ENCODE results near the gene C9orf50.

The C9orf50 gene

DNA sequence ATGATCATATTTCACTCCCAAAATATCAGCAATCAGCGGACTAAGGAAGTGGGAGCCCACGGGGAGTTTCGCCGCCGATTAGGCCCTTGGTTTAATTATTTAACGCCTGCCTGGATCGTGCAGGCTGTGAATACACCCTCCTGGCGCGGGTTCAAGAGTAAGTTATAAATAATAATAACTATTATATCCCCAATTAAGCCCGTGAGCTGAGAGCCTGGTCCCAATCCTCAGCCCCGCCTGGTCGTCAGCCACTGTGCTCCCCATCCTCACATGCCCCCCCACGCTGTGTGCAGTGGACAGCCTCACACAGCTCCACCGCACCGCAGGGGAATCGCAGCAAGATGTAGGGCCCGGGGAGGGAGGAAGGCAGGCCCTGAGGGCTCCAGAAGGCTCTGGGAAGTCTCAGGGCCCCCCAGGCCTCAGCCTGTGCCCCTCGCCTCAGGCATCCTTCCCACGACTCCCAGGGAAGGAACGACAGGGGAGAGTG, 33.7 kb upstream of the C9orf50 start:
- no peak for DNase-seq
- no peaks in the 10 kb centered on the region for H3K9me3 Mint-ChIP-seq
- no peaks in the 10 kb centered on the region for H3K36me3 Mint-ChIP-seq (ENCODE audit: low read depth)
- H3K4me1 Mint-ChIP-seq, result no peaks in the 10 kb centered on the region
- H3K27ac Mint-ChIP-seq, result no peak overlapping the region
- H3K27me3 Mint-ChIP-seq, result peaks cover 2% of the 10 kb centered on the region
- no peak overlapping the region for H3K4me3 Mint-ChIP-seq
- no peak for ATAC-seq

DNA sequence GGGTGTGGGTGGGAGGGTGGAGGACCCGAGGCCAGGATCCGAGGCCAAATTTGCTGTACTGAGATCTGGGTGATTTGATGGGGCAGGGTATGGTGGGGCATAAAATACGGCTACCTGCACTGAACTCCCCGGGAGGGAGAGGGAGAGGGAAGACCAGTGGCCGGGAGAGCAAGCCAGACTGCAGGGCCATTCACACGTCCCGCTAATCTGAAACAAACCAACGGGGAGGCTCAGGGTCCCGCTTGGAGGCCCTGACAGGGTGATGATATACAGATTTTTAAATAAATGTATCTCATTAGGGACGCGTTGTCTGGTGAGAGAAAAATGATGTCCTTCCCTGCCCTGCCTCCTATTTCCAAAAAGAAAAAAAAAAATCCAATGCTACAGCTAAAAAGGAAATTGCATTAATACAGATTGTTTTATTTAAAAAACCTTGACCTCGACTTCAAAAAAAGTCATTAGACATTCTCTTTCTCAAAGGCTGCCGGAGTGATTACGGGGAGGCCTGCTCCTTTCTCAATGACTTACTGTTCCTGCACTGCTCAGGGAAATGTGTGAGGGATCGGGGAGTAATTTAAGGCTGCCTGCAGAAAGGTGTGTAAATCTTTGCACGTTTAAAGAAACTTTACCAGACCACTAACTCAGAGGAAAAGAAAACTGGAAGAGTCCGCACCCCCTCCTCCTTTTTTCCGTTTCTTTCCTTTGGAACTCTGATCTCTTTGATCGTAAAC, 33.1 kb upstream of the C9orf50 start:
- H3K36me3 Mint-ChIP-seq (ENCODE audit: low read depth), result no peaks in the 10 kb centered on the region
- H3K9me3 Mint-ChIP-seq, result no peaks in the 10 kb centered on the region
- H3K4me1 Mint-ChIP-seq, result no peaks in the 10 kb centered on the region
- H3K27me3 Mint-ChIP-seq, result peaks cover 2% of the 10 kb centered on the region
- no peak overlapping the region for H3K27ac Mint-ChIP-seq
- H3K4me3 Mint-ChIP-seq, result no peak overlapping the region
- DNase-seq, result no peak
- no peak for ATAC-seq

DNA sequence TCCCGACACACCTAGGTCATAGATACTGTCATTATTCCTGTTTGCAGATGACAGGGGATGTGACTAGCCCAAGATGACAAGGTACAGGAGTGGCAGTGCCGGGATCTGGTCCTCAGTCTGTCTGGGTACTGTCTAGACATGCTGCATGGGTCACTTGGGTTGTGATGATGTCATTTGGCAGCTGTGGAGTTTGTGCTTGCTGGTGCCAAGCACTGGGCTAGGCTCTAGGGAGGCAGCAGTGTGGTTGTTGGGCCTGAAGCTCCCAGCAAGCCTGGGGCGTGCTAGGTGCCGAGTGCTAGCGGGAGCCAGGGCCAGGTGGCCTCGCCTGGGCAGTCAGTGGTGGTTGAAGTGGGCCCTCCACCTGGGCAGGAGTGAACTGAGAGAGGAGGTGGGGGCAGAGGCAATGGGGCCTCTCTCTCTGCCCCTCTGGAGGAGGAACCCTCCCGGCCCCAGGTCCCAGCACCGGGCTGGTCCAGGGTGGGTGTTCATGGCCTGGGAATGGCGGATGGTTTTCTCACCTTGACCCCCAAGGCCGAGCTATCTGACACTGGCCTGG, 29.9 kb upstream of the C9orf50 start:
- H3K9me3 Mint-ChIP-seq, result no peaks in the 10 kb centered on the region
- DNase-seq (no peak), ATAC-seq (no peak)
- H3K4me3 Mint-ChIP-seq, result no peak overlapping the region
- H3K27me3 Mint-ChIP-seq, result peaks cover 2% of the 10 kb centered on the region
- no peaks in the 10 kb centered on the region for H3K36me3 Mint-ChIP-seq (ENCODE audit: low read depth)
- no peaks in the 10 kb centered on the region for H3K4me1 Mint-ChIP-seq
- H3K27ac Mint-ChIP-seq, result no peak overlapping the region

DNA sequence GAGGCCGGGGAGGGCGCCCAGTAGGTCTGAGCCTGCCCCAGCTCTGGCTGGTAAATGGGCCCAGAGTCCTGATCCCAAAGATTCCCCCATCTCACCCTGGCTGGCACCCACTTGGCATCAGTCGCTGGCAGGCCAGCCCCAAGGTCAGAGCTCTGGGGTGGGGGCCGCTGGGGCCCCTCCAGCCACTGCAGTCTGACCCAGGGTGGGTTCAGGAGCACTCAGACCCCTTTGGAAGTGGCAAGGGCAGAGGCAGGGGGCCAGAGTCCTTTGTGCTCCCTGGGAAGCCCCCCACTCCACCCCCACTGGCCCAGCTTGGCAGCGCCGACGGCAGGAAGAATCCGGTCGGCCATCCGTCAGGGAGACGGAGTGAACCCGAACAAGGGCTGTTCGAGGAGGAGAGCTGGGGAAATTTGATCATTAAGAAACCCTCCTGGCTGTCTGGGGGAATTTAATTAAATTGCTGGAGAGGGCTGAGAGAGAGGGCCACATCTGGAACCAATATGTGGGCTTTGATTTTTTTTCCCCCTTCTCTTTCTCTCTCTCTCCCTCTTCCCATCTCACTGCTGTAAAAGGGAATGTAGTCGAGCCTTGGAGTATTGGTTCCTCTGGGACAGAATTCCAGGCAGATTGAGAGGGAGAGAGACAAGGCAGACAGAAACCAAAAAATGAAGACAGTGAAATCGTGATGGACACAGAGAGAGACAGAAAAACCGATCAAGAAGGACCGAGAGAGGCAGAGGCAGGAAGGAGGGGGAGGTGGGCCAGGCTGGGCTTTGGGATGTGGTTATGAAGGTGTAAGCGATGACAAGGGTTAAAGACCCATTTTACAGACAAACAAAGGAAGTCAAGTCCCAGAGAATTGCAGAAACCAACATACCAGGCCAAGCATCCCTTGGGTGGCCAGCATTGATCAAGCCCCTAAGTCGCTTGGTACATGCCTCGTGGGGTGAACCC, 29.1 kb upstream of the C9orf50 start:
- DNase-seq, result no peak
- no peaks in the 10 kb centered on the region for H3K36me3 Mint-ChIP-seq (ENCODE audit: low read depth)
- no peak for ATAC-seq
- no peaks in the 10 kb centered on the region for H3K9me3 Mint-ChIP-seq
- H3K27me3 Mint-ChIP-seq, result peaks cover 2% of the 10 kb centered on the region
- no peak overlapping the region for H3K4me3 Mint-ChIP-seq
- H3K4me1 Mint-ChIP-seq, result no peaks in the 10 kb centered on the region
- no peak overlapping the region for H3K27ac Mint-ChIP-seq

DNA sequence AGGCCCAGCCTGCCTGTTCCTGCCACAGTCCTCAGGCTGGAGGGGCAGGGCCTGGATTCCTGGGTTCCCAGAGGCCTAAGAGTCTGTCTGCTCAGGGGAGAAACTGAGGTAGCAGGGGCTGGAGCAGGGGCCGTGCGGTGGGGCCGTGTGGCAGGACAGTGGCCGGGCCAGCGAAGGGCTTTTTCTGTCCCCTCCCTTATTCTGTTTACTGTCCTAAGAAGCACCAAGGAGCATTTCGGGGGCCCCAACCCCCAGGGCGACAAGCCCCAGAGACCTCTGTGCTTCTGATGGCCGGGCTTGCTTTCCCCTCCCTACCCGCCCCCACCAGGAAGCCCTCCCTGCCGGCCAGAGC, 27.8 kb upstream of the C9orf50 start:
- no peak for ATAC-seq
- H3K4me1 Mint-ChIP-seq, result no peaks in the 10 kb centered on the region
- H3K4me3 Mint-ChIP-seq, result no peak overlapping the region
- peaks cover 2% of the 10 kb centered on the region for H3K27me3 Mint-ChIP-seq
- no peak for DNase-seq
- no peaks in the 10 kb centered on the region for H3K36me3 Mint-ChIP-seq (ENCODE audit: low read depth)
- no peak overlapping the region for H3K27ac Mint-ChIP-seq
- H3K9me3 Mint-ChIP-seq, result no peaks in the 10 kb centered on the region

DNA sequence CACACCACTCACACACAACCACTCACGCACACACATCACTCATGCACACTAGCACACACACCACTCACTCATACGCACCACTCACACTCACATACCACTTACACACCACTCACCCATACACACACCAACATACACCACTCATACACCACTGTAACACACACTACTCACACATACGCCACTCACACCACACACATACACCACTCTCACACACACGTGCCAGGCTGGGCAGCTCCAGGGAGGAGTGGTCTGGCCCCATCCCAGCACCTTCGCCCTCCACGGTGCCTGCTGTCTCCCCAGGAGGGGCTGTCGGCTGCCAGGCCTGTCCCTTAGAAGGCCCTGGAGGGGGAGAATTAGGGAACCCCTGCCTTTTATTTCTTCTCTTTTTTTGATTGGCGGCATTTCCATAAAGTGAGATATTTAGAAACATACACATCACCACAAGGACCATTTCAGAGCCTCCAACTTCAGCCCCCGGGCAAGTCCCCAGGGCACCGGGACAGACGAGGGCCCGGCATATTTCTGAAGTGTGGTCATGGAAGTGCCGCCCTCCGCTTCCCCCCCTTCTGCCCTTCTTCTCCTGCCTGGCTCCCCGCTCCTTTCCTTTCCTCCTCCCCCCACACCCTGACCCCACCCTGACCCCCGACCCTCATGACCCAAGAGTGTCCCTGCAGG, 27.3 kb upstream of the C9orf50 start:
- ATAC-seq (no peak), DNase-seq (no peak)
- Mint-ChIP-seq H3K4me1 (no peaks in the 10 kb centered on the region), H3K4me3 (no peak overlapping the region), H3K36me3 (ENCODE audit: low read depth) (no peaks in the 10 kb centered on the region), H3K27ac (no peak overlapping the region), H3K9me3 (no peaks in the 10 kb centered on the region), H3K27me3 (no peaks in the 10 kb centered on the region)

DNA sequence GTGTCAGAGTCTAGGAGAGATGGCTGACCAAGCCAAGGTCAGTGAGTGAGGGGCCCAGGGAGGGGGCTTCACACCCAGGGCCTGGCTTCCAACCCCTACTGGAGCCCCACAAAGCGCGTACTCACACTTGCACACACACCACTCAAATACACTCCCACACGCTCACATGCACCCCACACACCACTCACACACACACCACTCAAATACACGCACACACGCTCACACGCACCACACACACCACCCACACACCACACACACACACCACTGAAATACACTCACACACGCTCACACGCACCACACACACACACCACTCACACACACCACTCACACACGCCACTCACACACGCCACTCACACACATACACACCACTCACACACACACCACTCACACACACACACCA, 26.7 kb upstream of the C9orf50 start:
- Mint-ChIP-seq H3K27me3 (no peaks in the 10 kb centered on the region), H3K27ac (no peak overlapping the region)

DNA sequence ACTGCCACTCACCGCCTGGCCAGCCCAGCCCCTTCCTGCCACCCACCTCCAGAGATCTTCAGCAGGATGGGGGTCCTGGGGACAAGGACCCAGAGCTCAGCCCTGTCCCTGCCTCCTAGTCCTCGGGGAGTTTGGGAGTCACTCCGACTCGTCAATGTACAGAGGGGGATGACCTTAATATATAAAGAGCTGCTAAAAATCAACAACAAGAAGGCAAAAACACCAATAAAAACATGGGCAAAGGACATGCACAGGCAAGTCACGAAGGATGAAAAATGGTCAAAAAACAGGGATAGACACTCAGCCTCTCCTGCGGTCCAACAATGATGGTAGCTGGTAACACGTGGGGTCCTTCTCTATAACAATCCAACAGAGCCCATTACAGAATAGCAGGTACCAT, 25.8 kb upstream of the C9orf50 start:
- DNase-seq, result no peak

More for the DNA sequence above, 26.7 kb upstream of the C9orf50 start:
- ATAC-seq, result no peak
- H3K36me3 Mint-ChIP-seq (ENCODE audit: low read depth), result no peaks in the 10 kb centered on the region
- no peak for DNase-seq
- no peak overlapping the region for H3K4me3 Mint-ChIP-seq
- no peaks in the 10 kb centered on the region for H3K4me1 Mint-ChIP-seq
- no peaks in the 10 kb centered on the region for H3K9me3 Mint-ChIP-seq

DNA sequence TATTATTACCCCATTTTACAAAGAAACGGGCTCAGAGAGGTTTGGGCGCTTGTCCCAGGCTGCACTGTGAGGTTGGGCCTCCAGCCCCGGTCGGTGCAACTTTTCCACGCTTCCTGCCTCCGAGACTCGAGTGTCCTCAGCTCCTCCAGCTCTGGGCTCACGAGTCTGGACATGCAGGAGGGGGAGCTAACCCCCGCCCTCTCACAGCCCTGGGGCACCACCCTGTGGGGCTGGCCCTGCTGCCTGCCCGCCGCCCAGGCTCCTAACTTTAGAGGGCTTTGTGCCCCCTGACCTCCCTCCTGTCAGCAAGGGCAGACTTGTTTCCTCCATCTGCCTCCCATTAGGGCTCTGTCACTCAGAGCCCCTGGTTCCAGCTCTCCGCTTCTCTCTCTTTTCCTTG, 25.4 kb upstream of the C9orf50 start:
- ATAC-seq, result no peak
- no peak overlapping the region for H3K27ac Mint-ChIP-seq

More for the DNA sequence above, 25.8 kb upstream of the C9orf50 start:
- no peaks in the 10 kb centered on the region for H3K9me3 Mint-ChIP-seq
- no peaks in the 10 kb centered on the region for H3K27me3 Mint-ChIP-seq
- H3K27ac Mint-ChIP-seq, result no peak overlapping the region
- no peak for ATAC-seq
- H3K4me3 Mint-ChIP-seq, result no peak overlapping the region
- peaks cover 3% of the 10 kb centered on the region for H3K4me1 Mint-ChIP-seq
- H3K36me3 Mint-ChIP-seq (ENCODE audit: low read depth), result no peaks in the 10 kb centered on the region

DNA sequence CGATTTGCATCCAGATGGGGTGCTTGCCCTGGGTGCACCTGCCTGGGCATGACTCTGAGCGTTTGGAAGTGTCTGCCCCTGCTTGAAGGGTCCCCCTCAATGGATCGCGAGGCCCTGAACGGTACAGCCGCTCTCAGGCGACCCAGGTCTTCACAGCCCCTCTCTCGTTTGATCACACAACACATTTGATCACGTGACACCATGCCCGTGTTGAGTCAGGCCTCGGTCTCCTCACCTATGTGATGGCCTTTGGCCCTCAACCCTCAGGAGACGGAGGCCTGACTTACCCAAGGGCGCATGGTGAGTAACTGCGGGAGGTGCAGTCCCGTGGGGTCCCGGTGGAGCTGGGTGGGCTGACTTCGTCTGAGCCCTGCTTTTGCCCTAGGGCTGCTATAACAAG, 24.0 kb upstream of the C9orf50 start:
- Mint-ChIP-seq H3K36me3 (ENCODE audit: low read depth) (no peaks in the 10 kb centered on the region), H3K9me3 (no peaks in the 10 kb centered on the region), H3K4me3 (no peak overlapping the region), H3K27ac (no peak overlapping the region), H3K27me3 (no peaks in the 10 kb centered on the region), H3K4me1 (peaks cover 16% of the 10 kb centered on the region)
- DNase-seq (no peak), ATAC-seq (no peak)

More for the DNA sequence above, 25.4 kb upstream of the C9orf50 start:
- H3K36me3 Mint-ChIP-seq (ENCODE audit: low read depth), result no peaks in the 10 kb centered on the region
- no peaks in the 10 kb centered on the region for H3K9me3 Mint-ChIP-seq
- no peaks in the 10 kb centered on the region for H3K27me3 Mint-ChIP-seq
- no peak overlapping the region for H3K4me3 Mint-ChIP-seq
- no peak for DNase-seq
- H3K4me1 Mint-ChIP-seq, result peaks cover 4% of the 10 kb centered on the region

DNA sequence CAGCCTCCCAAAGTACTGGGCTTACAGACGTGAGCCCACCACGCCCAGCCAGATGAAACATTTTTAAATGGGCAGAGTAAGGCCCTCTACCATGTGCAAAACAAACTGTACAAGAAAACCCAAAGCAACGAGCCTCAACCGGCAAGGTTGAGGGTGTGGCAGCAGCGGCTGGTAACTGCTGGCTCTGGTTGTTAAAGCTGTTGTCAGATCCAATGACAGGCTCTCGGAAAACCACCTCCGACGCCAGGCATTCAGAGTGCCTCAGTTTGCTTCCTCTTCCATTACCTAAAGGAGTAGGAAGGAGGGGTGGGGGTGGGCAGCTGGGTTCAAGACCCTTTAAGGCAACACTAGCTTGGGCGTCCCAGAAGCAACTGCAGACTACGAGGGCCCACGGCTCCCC, 23.5 kb upstream of the C9orf50 start:
- no peaks in the 10 kb centered on the region for H3K27me3 Mint-ChIP-seq
- H3K27ac Mint-ChIP-seq, result no peak overlapping the region
- DNase-seq, result no peak
- H3K9me3 Mint-ChIP-seq, result no peaks in the 10 kb centered on the region
- peaks cover 16% of the 10 kb centered on the region for H3K4me1 Mint-ChIP-seq
- no peak for ATAC-seq
- H3K4me3 Mint-ChIP-seq, result no peak overlapping the region
- no peaks in the 10 kb centered on the region for H3K36me3 Mint-ChIP-seq (ENCODE audit: low read depth)

DNA sequence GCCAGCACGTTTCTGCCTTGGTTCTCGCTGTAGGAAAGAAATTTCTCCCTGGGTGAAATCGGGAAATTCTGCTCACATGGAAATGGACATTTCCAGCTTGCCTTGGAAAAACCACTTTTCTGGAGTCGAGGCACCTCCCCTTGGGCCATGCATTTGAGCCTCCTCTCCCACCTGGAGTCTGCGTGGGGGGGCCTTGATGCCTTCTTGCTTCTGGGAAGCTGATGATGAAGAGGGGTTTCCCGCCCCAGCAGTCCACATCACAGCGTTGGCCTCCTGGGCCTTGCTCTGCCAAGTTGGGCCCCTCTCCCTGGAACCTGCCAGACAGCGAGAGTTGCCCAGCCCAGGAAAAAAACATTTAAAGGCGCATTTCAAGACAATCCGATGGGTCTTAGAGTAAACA, 22.8 kb upstream of the C9orf50 start:
- Mint-ChIP-seq H3K4me1 (peaks cover 16% of the 10 kb centered on the region), H3K36me3 (ENCODE audit: low read depth) (no peaks in the 10 kb centered on the region), H3K4me3 (no peak overlapping the region), H3K27me3 (no peaks in the 10 kb centered on the region), H3K27ac (no peak overlapping the region), H3K9me3 (no peaks in the 10 kb centered on the region)
- ATAC-seq (no peak), DNase-seq (no peak)

DNA sequence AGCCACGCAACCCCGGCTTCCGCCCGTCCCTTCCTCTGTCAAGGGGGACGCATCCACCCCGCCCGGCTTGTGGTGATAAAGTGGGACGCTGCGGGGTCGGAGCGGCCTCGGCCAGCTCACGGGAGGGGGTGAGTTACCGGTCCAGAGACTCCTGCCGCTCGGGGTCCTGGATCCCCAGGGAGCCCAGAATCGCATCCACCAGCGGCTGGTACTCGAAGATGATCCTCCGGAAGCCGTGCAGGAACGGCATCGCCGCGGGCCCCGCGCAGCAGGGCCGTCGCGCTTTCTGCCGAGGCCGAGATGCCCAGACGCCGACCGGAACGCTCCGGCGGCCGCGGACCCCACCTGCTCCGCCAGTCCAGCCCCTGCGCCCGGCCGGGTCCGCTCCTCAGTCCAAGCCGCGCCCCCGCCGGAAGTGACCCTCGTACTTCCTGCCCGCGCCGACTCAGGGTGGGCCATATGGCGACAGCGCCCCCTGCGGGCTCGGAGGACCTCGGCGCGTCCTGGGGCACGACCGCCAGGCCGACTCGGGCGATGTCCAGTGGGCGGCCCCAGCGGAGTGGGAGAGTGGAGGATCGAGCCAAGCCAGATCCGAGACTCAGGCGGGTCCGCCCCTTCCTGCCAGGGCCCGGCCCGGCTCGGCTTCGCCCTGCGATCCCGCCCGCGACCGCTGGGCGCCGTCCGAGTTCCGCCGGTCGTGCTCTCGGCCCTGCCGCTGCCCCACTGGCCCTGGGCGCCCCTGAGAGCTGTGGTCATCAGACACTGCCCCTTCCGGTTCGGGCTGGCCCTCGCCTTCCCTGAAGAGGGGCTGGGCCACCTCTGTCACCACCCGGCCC, 21.1 kb upstream of the C9orf50 start, which contains the start of gene ASB6:
ASB6 (minus strand) TSS at position 402 of the 836 bp plus-strand sequence; CDS start at position 250, 152 bp downstream.
- H3K4me1 Mint-ChIP-seq, result peaks cover 16% of the 10 kb centered on the region
- DNase-seq, result peak; percentile 100

More for the DNA sequence above, 21.1 kb upstream of the C9orf50 start, which contains the start of gene ASB6:
- H3K9me3 Mint-ChIP-seq, result no peaks in the 10 kb centered on the region
- H3K27me3 Mint-ChIP-seq, result no peaks in the 10 kb centered on the region
- peak within 1 kb of the TSS; percentile 90 for H3K4me3 Mint-ChIP-seq
- ATAC-seq, result peak; percentile 95
- H3K36me3 Mint-ChIP-seq (ENCODE audit: low read depth), result peaks cover 10% of the 10 kb centered on the region
- H3K27ac Mint-ChIP-seq, result peak within 1 kb of the TSS; percentile 84

All from activated naive CD8-positive, alpha-beta T cell treated with anti-CD3 and anti-CD28 coated beads, Interleukin-2, amount 50 U/mL, for 24 hours (primary cell).